T-cell (primary cell): ENCODE data around the gene KLHL42. TPM values are rescaled to one million over a fixed set of nuclear protein-coding genes. Genes with fewer than 3 reads are reported as not detected.
A peak's percentile ranks its signal among the peaks of the same experiment; 100 is the strongest.

Experiments
- ATAC-seq, 4 experiments: fragments of 200-7000 bp in 3 of 4; fragments of 150-1000 bp in 1 of 4; cut with Tn5 transposase; replicated peaks in 1 of 4; 1 replicate in 3 of 4; 2 replicates in 1 of 4; pipeline ENCODE4 v1.10.0; 2021; ENCODE audit warnings: moderate library complexity in 3 of 4, mild to moderate bottlenecking in 2 of 4, moderate number of reproducible peaks in 1 of 4
- CTCF ChIA-PET, 2 donors: fragments of 300-600 bp; sonication (Branson Sonifier 250); formaldehyde crosslinking; loops; one replicate each; lab custom pipeline; 2022; ENCODE audit warnings: antibody characterized with exemption in 2 of 2; lab: Charles Lee
- POLR2A ChIA-PET, 2 donors: fragments of 300-600 bp; sonication (Branson Sonifier 250); formaldehyde crosslinking; loops; one replicate each; lab custom pipeline; 2022; ENCODE audit warnings: antibody characterized with exemption in 2 of 2; lab: Charles Lee
- DNase-seq, 35 experiments: peaks; one replicate each; pipeline versions ENCODE4 v3.0.0 to v3.0.0-alpha.2; 2013 to 2023
- H3K27ac ChIP-seq: one replicate; pipeline ENCODE4 v1.5.1; 2013; ENCODE audit warnings: low read length
- H3K27me3 ChIP-seq, 2 experiments: replicated peaks in 1 of 2; 1 replicate in 1 of 2; 2 replicates in 1 of 2; pipeline versions ENCODE4 v1.6.1 to v1.7.0; 2013; ENCODE audit warnings: low read length in 1 of 2, mixed read lengths in 1 of 2; ENCODE audit not compliant: control insufficient read depth in 2 of 2, insufficient read depth in 2 of 2; ENCODE audit errors: extremely low read depth in 1 of 2
- H3K36me3 ChIP-seq, 2 donors: 1 replicate in 1 of 2; 2 replicates in 1 of 2; pipeline versions ENCODE4 v1.6.1 to v1.7.0; 2013; ENCODE audit warnings: low read length in 1 of 2; ENCODE audit not compliant: control insufficient read depth in 2 of 2, insufficient read depth in 1 of 2; ENCODE audit errors: extremely low read depth in 1 of 2
- H3K4me1 ChIP-seq, 2 experiments: 1 replicate in 1 of 2; 2 replicates in 1 of 2; pipeline versions ENCODE4 v1.6.1 to v1.7.0; 2013; ENCODE audit warnings: low read length in 2 of 2, mixed read lengths in 1 of 2; ENCODE audit not compliant: insufficient read depth in 2 of 2, control insufficient read depth in 1 of 2; ENCODE audit errors: extremely low read depth in 1 of 2
- H3K4me3 ChIP-seq, 2 donors: 1 replicate in 1 of 2; 2 replicates in 1 of 2; pipeline versions ENCODE4 v1.5.1 to v1.7.0; 2013; ENCODE audit warnings: mild to moderate bottlenecking in 2 of 2, low read length in 1 of 2, moderate library complexity in 1 of 2; ENCODE audit not compliant: control insufficient read depth in 1 of 2; ENCODE audit errors: extremely low read depth in 1 of 2
- H3K9me3 ChIP-seq: 2 replicates; pipeline ENCODE4 v1.7.0; 2013
- H3K27ac Mint-ChIP-seq, 2 donors: one replicate each; pipeline ENCODE4 v1.8.0; 2020 to 2021; ENCODE audit warnings: mild to moderate bottlenecking in 2 of 2, mixed read lengths in 2 of 2
- H3K27me3 Mint-ChIP-seq, 2 donors: one replicate each; pipeline ENCODE4 v1.8.0; 2021 to 2022; ENCODE audit warnings: mixed read lengths in 2 of 2
- H3K36me3 Mint-ChIP-seq: one replicate; pipeline ENCODE4 v1.8.0; 2021; ENCODE audit warnings: mixed read lengths
- H3K4me1 Mint-ChIP-seq, 3 donors: one replicate each; pipeline ENCODE4 v1.8.0; 2020 to 2022; ENCODE audit warnings: mixed read lengths in 3 of 3, mild to moderate bottlenecking in 1 of 3
- H3K4me3 Mint-ChIP-seq, 3 donors: one replicate each; pipeline ENCODE4 v1.8.0; 2020 to 2022; ENCODE audit warnings: mild to moderate bottlenecking in 3 of 3, mixed read lengths in 3 of 3, moderate library complexity in 3 of 3
- H3K9me3 Mint-ChIP-seq, 3 donors: one replicate each; pipeline ENCODE4 v1.8.0; 2020 to 2022; ENCODE audit warnings: mixed read lengths in 3 of 3
- WGBS: methylation state at CpG from one replicate; pipeline ENCODE4 v1.1.5; 2013; ENCODE audit warnings: missing lambda C conversion rate; ENCODE audit not compliant: insufficient coverage; 5-methylcytosine and 5-hydroxymethylcytosine counted together
- total RNA-seq, 35 experiments: library from RNA in 6 of 35; stranded (reverse) in 6 of 35; fragments of 120-200 nt in 1 of 35; gene quantifications; one replicate each; pipeline versions ENCODE4 v1.2.1 to v1.2.4 and lab custom pipeline; 2013 to 2026

KLHL42 gene
- total RNA-seq, 5 donors from 2014 or later (not counting 1 experiment from before 2014, with no cell fraction given): 16.5 to 28.0 (median 21.0) TPM

GRCh38 chr12:27762757-27763156 is 17.3 kb upstream of the KLHL42 start:
- Histone ChIP-seq H3K4me1 (no peaks in the 10 kb centered on the region), H3K27me3 (no peaks in the 10 kb centered on the region), H3K27ac (no peak overlapping the region), H3K4me3 (no peak overlapping the region), H3K36me3 (peaks cover 0 to 3% of the 10 kb centered on the region in 2 donors), H3K9me3 (no peaks in the 10 kb centered on the region)
- no peak overlapping the region for H3K4me3 Mint-ChIP-seq
- H3K9me3 Mint-ChIP-seq: no peaks in the 10 kb centered on the region
- H3K4me1 Mint-ChIP-seq: no peaks in the 10 kb centered on the region
- 80% methylated on average over 1 of the region's 2 CpGs for WGBS
- DNase-seq: no peak
- H3K36me3 Mint-ChIP-seq: peaks cover 2% of the 10 kb centered on the region
- no peak for ATAC-seq
- ChIA-PET CTCF (no interaction called here), POLR2A (no interaction called here)
- no peak overlapping the region for H3K27ac Mint-ChIP-seq
- H3K27me3 Mint-ChIP-seq: no peaks in the 10 kb centered on the region

GRCh38 chr12:27766587-27766986 is 13.4 kb upstream of the KLHL42 start:
- WGBS: 71% methylated on average over 1 of the region's 3 CpGs
- Histone ChIP-seq H3K4me1 (no peaks in the 10 kb centered on the region), H3K36me3 (no peaks in the 10 kb centered on the region), H3K27ac (no peak overlapping the region), H3K9me3 (no peaks in the 10 kb centered on the region), H3K4me3 (no peak overlapping the region), H3K27me3 (no peaks in the 10 kb centered on the region)
- ChIA-PET CTCF (no interaction called here), POLR2A (no interaction called here)
- Mint-ChIP-seq H3K4me3 (no peak overlapping the region), H3K27ac (no peak overlapping the region), H3K27me3 (no peaks in the 10 kb centered on the region), H3K36me3 (peaks cover 2% of the 10 kb centered on the region), H3K9me3 (no peaks in the 10 kb centered on the region), H3K4me1 (peaks cover 0 to 4% (median 3%) of the 10 kb centered on the region in 3 donors)
- no peak for DNase-seq
- ATAC-seq: no peak

GRCh38 chr12:27769142-27769673 is 10.8 kb upstream of the KLHL42 start:
- Histone ChIP-seq H3K4me3 (no peak overlapping the region), H3K9me3 (no peaks in the 10 kb centered on the region), H3K27me3 (no peaks in the 10 kb centered on the region), H3K36me3 (no peaks in the 10 kb centered on the region), H3K4me1 (no peaks in the 10 kb centered on the region), H3K27ac (no peak overlapping the region)
- 92% methylated on average over 4 of the region's 8 CpGs for WGBS
- no peaks in the 10 kb centered on the region for H3K27me3 Mint-ChIP-seq
- ChIA-PET POLR2A (interaction anchor here in 1 of 2 donors (0.6 kb wide), 1 partner anchor 9 kb away, joined by 6 read pairs; no protein-coding TSS in a partner anchor), CTCF (interaction anchor here in 1 of 2 donors (1.3 kb wide), 1 partner anchor 53 kb away, joined by 4 read pairs; no protein-coding TSS in a partner anchor)
- ATAC-seq (no peak), DNase-seq (no peak)
- no peaks in the 10 kb centered on the region for H3K36me3 Mint-ChIP-seq
- H3K4me1 Mint-ChIP-seq: peaks cover 0 to 4% (median 3%) of the 10 kb centered on the region in 3 donors
- H3K27ac Mint-ChIP-seq: no peak overlapping the region
- H3K4me3 Mint-ChIP-seq: no peak overlapping the region
- H3K9me3 Mint-ChIP-seq: no peaks in the 10 kb centered on the region

GRCh38 chr12:27771481-27772327 is 8.3 kb upstream of the KLHL42 start:
- Mint-ChIP-seq H3K36me3 (no peaks in the 10 kb centered on the region), H3K9me3 (no peaks in the 10 kb centered on the region), H3K27ac (peak overlapping the region in 1 of 2 donors; percentile 39), H3K4me1 (peaks cover 0 to 4% (median 3%) of the 10 kb centered on the region in 3 donors), H3K4me3 (no peak overlapping the region), H3K27me3 (no peaks in the 10 kb centered on the region)
- Histone ChIP-seq H3K4me1 (no peaks in the 10 kb centered on the region), H3K27ac (no peak overlapping the region), H3K36me3 (no peaks in the 10 kb centered on the region), H3K4me3 (no peak overlapping the region), H3K27me3 (no peaks in the 10 kb centered on the region), H3K9me3 (no peaks in the 10 kb centered on the region)
- CTCF ChIA-PET: no interaction called here
- no CpG with 5 or more reads among the region's 3 CpGs for WGBS
- POLR2A ChIA-PET: no interaction called here
- DNase-seq (no peak), ATAC-seq (no peak)

GRCh38 chr12:27772328-27773049 is 7.5 kb upstream of the KLHL42 start:
- no CpG with 5 or more reads among the region's 5 CpGs for WGBS
- Mint-ChIP-seq H3K27ac (no peak overlapping the region), H3K36me3 (no peaks in the 10 kb centered on the region), H3K4me3 (no peak overlapping the region), H3K27me3 (no peaks in the 10 kb centered on the region), H3K9me3 (no peaks in the 10 kb centered on the region), H3K4me1 (peaks cover 0 to 4% (median 3%) of the 10 kb centered on the region in 3 donors)
- POLR2A ChIA-PET: no interaction called here
- H3K4me3 ChIP-seq: no peak overlapping the region
- no peaks in the 10 kb centered on the region for H3K27me3 ChIP-seq
- H3K27ac ChIP-seq: no peak overlapping the region
- no peaks in the 10 kb centered on the region for H3K36me3 ChIP-seq
- DNase-seq: no peak
- no peak for ATAC-seq
- CTCF ChIA-PET: no interaction called here
- no peaks in the 10 kb centered on the region for H3K4me1 ChIP-seq
- H3K9me3 ChIP-seq: no peaks in the 10 kb centered on the region

GRCh38 chr12:27777141-27777540 is 2.9 kb upstream of the KLHL42 start:
- ChIA-PET CTCF (no interaction called here), POLR2A (no interaction called here)
- Histone ChIP-seq H3K9me3 (no peaks in the 10 kb centered on the region), H3K4me1 (peaks cover 8 to 23% of the 10 kb centered on the region in 2 experiments), H3K4me3 (no peak overlapping the region), H3K27me3 (peaks cover 0 to 2% of the 10 kb centered on the region in 2 experiments), H3K27ac (no peak overlapping the region), H3K36me3 (no peaks in the 10 kb centered on the region)
- H3K36me3 Mint-ChIP-seq: peaks cover 5% of the 10 kb centered on the region
- H3K4me3 Mint-ChIP-seq: no peak overlapping the region
- no peak overlapping the region for H3K27ac Mint-ChIP-seq
- peaks cover 17 to 19% (median 18%) of the 10 kb centered on the region in 3 donors for H3K4me1 Mint-ChIP-seq
- no peak for DNase-seq
- 97% methylated on average over 4 of the region's 5 CpGs for WGBS
- H3K9me3 Mint-ChIP-seq: no peaks in the 10 kb centered on the region
- H3K27me3 Mint-ChIP-seq: no peaks in the 10 kb centered on the region
- no peak for ATAC-seq
